Measurements from ENCODE around the gene DEGS2.

Gene DEGS2

GRCh38 chr14:100109594-100109955 is 49.9 kb downstream of the DEGS2 start:
- no peak for DNase-seq

GRCh38 chr14:100108840-100109593 is 50.4 kb downstream of the DEGS2 start:
- DNase-seq, result peak; percentile 37

- DNase-seq, result peak; percentile 63
These were observed 51.2 kb downstream of the DEGS2 start for GRCh38 chr14:100108042-100108825.

GRCh38 chr14:100107236-100107635 is 52.2 kb downstream of the DEGS2 start:
- DNase-seq, result no peak

GRCh38 chr14:100106250-100107112 is 53.0 kb downstream of the DEGS2 start:
- no peak for DNase-seq

GRCh38 chr14:100105357-100106169 is 53.9 kb downstream of the DEGS2 start:
- DNase-seq, result no peak

GRCh38 chr14:100104523-100105300 is 54.7 kb downstream of the DEGS2 start:
- DNase-seq, result peak; percentile 71

GRCh38 chr14:100104006-100104352 is 55.5 kb downstream of the DEGS2 start:
- DNase-seq, result no peak

GRCh38 chr14:100103250-100104005 is 56.0 kb downstream of the DEGS2 start:
- DNase-seq, result no peak

- no peak for DNase-seq
These were observed 57.2 kb downstream of the DEGS2 start for GRCh38 chr14:100102156-100102785.

GRCh38 chr14:100100032-100100703 is 59.3 kb downstream of the DEGS2 start:
- no peak for DNase-seq

- DNase-seq, result no peak
These were observed 61.3 kb downstream of the DEGS2 start for GRCh38 chr14:100098171-100098570.

GRCh38 chr14:100096656-100097055 is 62.8 kb downstream of the DEGS2 start:
- peak; percentile 75 for DNase-seq

All from fibroblast of upper back skin (primary cell).